ENCODE data around the gene PSME2.

PSME2 gene

GRCh38 chr14:24155100-24155499 is 8.7 kb upstream of the PSME2 start:
- no peak overlapping the region for H3K4me3 ChIP-seq (ENCODE audit: low read depth, low read length)
- no peak for DNase-seq (ENCODE audit: low read depth, low spot score)
- ChIA-PET CTCF (interaction anchor here (1.2 to 1.7 kb wide), 2 partner anchors 8 to 88 kb away, joined by 5 to 8 read pairs; partner anchors contain the start of genes RNF31 and TINF2), POLR2A (interaction anchor here (1.7 kb wide), 1 partner anchor 8 kb away, joined by 5 read pairs; the partner anchor contains the start of genes PSME2 and RNF31)
- TF ChIP-seq CTCF (IDR thresholded peaks at IDR 0.05; ENCODE audit: insufficient read depth, low read length, missing control alignments) = no peak

GRCh38 chr14:24151404-24152080 is 5.1 kb upstream of the PSME2 start:
- POLR2A ChIA-PET = interaction anchor here (1.3 to 2.2 kb wide), 3 partner anchors 9 to 37 kb away, joined by 4 to 8 read pairs (median 7); partner anchors contain the start of genes EMC9, IPO4 and IRF9
- no peak overlapping the region for H3K4me3 ChIP-seq (ENCODE audit: low read depth, low read length)
- CTCF ChIA-PET = interaction anchor here (0.7 to 8.8 kb wide), 4 partner anchors 9 to 145 kb away, joined by 3 to 165 read pairs (median 4); partner anchors contain the start of genes IRF9 and REC8
- no peak for TF ChIP-seq CTCF (IDR thresholded peaks at IDR 0.05; ENCODE audit: insufficient read depth, low read length, missing control alignments)
- no peak for DNase-seq (ENCODE audit: low read depth, low spot score)

GRCh38 chr14:24150993-24151392 is 4.6 kb upstream of the PSME2 start:
- CTCF ChIA-PET = interaction anchor here (0.7 to 8.8 kb wide), 4 partner anchors 10 to 146 kb away, joined by 3 to 165 read pairs (median 4); partner anchors contain the start of genes IRF9 and REC8
- no peak for DNase-seq (ENCODE audit: low read depth, low spot score)
- no peak for TF ChIP-seq CTCF (IDR thresholded peaks at IDR 0.05; ENCODE audit: insufficient read depth, low read length, missing control alignments)
- no peak overlapping the region for H3K4me3 ChIP-seq (ENCODE audit: low read depth, low read length)
- POLR2A ChIA-PET = interaction anchor here (1.3 to 2.2 kb wide), 3 partner anchors 10 to 38 kb away, joined by 4 to 8 read pairs (median 7); partner anchors contain the start of genes EMC9, IPO4 and IRF9

GRCh38 chr14:24150567-24150966 is 4.2 kb upstream of the PSME2 start:
- no peak overlapping the region for H3K4me3 ChIP-seq (ENCODE audit: low read depth, low read length)
- POLR2A ChIA-PET = interaction anchor here (0.6 to 2.2 kb wide), 4 partner anchors 10 to 78 kb away, joined by 4 to 8 read pairs (median 6); partner anchors contain the start of genes EMC9, IPO4 and IRF9
- CTCF ChIA-PET = interaction anchor here (0.7 to 8.8 kb wide), 3 partner anchors 10 to 146 kb away, joined by 3 to 165 read pairs (median 4); partner anchors contain the start of genes IRF9 and REC8
- TF ChIP-seq CTCF (IDR thresholded peaks at IDR 0.05; ENCODE audit: insufficient read depth, low read length, missing control alignments) = no peak
- DNase-seq (ENCODE audit: low read depth, low spot score) = no peak

GRCh38 chr14:24150061-24150460 is 3.7 kb upstream of the PSME2 start:
- POLR2A ChIA-PET = interaction anchor here (0.6 to 2.2 kb wide), 2 partner anchors 9 to 79 kb away, joined by 5 to 7 read pairs; partner anchors contain the start of gene EMC9
- DNase-seq (ENCODE audit: low read depth, low spot score) = no peak
- CTCF ChIA-PET = interaction anchor here (1.1 to 8.8 kb wide), 3 partner anchors 10 to 42 kb away, joined by 3 to 165 read pairs (median 4); partner anchors contain the start of genes IRF9 and REC8
- no peak for TF ChIP-seq CTCF (IDR thresholded peaks at IDR 0.05; ENCODE audit: insufficient read depth, low read length, missing control alignments)
- no peak overlapping the region for H3K4me3 ChIP-seq (ENCODE audit: low read depth, low read length)

Data from AG04449 (cell line).